ENCODE results near the gene RAB3A.

The RAB3A gene

GRCh38 chr19:18197941-18198340, 5.9 kb downstream of the RAB3A start:
- DNase-seq (ENCODE audit: low read depth in 1 of 2, low spot score in 1 of 2), result no peak

- no peak for DNase-seq (ENCODE audit: low read depth in 1 of 2, low spot score in 1 of 2)
Observed at GRCh38 chr19:18197306-18197705, 6.5 kb downstream of the RAB3A start.

DNA sequence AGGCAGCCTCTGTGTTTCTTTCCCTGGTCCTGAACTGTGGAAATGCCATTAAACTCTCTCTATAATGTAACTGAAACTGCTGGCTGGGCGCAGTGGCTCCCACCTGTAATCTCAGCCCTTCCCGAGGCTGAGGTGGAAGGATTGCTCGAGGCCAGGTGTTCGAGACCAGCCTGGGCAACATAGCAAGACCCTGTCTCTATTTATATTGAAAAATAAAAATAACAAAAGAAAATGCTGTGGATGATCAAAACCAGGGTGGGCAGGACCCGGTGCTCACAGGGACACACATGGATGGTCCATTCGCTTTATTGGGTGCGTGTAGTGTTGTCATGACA, 7.4 kb downstream of the RAB3A start:
- DNase-seq (ENCODE audit: low read depth in 1 of 2, low spot score in 1 of 2), result no peak

- no peak for DNase-seq (ENCODE audit: low read depth in 1 of 2, low spot score in 1 of 2)
Observed at GRCh38 chr19:18194554-18195238, 9.1 kb downstream of the RAB3A start.

DNA sequence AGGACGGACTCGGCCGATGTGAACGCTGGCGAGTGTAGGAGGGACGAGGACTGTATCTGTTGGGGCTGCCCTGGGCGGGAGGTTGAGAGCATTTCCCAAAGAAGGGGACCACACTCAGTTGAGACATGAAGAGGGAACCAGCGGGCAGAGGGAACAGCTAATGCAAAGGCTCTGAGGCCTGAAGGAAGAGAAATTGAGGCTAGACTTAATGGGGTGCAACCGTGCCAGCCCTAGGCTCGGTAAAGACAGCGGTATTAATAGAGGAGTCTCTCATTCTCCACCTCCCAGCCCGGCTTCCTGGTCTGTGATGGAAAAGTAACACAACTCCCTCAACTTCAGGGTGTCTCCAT, 9.7 kb downstream of the RAB3A start:
- no peak for DNase-seq (ENCODE audit: low read depth in 1 of 2, low spot score in 1 of 2)

DNA sequence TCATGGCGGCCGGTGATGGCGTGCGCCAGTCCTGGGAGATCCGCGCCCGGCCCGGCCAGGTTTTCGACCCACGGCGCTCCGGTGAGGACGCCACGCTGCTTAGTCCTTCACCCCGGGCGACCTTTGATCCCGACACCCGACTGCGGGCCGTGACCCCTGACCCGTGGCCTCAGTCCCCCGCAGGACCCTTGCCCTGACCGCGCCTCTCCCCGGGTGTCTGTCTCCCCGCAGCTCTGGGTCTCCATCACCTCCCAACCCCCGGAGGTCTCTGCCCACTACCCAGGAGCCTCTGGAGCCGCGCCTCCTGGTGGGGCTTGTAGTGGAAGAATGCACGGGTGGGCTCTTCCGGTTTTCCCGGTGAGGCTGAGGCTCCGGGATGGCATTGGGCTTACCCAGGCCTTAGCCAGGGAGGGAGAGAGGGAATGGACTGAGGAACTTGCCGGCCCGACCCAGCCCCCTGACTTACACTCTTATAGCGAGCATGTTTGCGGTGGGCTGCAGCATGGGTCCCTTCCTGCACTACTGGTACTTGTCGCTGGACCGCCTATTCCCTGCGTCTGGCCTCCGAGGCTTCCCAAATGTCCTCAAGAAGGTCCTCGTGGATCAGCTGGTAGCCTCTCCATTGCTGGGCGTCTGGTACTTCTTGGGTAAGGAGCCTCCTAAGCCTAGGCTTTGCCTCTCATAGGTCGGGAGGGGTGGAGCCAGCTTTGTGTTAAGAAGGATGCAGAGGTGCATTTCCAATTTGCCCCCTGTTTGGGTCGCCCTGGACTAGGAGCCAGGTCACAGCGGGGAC, 10.3 kb downstream of the RAB3A start:
- no peak for DNase-seq (ENCODE audit: low read depth in 1 of 2, low spot score in 1 of 2)

DNA sequence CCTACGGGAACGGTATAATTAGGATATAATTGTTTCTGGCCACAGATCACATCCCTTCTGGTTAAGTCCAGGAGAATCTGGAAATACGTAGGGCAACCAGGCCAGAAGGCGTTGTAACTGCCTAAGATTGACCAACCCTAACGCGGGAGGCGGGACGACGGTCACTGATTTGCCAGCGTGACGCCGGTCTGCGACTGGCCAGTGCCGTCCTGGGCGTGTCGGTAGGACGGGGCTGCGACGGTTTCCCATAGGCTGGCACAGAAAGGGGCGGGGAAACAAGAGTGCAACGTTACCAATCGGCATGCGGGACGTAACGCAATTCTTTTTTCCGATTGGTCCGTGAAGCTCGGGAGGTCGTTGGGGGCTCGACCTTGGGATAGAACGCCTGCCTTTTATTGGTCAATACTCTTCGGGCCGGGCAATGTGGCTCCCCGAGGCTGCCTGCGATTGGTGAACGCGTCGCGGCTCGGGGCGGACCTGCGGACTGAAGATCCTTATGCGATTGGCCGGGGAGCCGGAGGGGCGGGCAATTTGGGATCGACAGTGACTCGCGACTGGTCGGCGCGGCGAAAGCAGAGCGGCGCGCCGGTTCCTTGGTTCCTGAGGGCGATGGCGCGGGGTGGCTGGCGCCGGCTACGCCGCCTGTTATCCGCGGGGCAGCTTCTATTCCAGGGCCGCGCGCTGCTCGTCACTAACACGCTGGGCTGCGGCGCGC, 11.0 kb downstream of the RAB3A start, which contains the start of gene MPV17L2:
MPV17L2 (plus strand) TSS at position 546 of the 715 bp plus-strand sequence; CDS start at position 610, 64 bp downstream.
- peak; percentile 95 to 96 for DNase-seq (ENCODE audit: low read depth in 1 of 2, low spot score in 1 of 2)

DNA sequence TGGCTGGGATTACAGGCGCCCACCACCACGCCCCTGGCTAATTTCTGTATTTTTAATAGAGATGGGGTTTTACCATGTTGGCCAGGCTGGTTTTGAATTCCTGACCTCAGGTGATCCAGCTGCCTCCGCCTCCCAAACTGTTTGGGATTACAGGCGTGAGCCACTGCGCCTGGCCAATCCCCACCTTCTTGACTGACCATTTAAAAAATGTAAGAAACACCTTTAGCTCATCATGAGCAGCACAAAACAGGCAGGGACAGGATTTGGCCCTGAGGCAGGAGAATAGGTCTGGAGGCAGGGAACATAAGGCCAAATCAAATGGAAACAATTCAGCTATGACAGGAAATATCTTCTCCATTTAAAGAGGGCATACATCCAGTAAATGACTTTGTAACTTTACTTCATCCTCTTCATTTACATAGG, 12.2 kb downstream of the RAB3A start:
- DNase-seq (ENCODE audit: low read depth in 1 of 2, low spot score in 1 of 2), result no peak

DNA sequence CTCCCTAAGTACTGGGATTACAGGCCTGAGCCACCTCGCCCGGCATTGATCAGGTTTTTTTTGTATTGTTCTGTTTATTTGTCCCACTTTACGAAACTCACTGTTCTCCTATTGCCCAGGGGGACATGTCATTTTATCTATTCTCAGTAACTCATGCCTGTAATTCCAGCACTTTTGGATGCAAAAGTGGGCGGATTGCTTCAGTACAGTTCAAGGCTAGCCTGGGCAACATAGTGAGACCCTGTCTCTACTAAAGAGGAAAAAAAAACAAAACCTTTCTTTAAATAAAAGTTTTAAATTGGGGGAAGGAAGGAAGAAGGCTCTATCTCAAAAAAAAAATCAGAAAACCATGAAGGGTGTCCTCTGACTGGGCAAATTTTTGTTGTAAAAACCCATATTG, 13.6 kb downstream of the RAB3A start:
- no peak for DNase-seq (ENCODE audit: low read depth in 1 of 2, low spot score in 1 of 2)

- DNase-seq (ENCODE audit: low read depth in 1 of 2, low spot score in 1 of 2), result no peak
Observed at GRCh38 chr19:18185538-18185937, 18.3 kb downstream of the RAB3A start.

DNA sequence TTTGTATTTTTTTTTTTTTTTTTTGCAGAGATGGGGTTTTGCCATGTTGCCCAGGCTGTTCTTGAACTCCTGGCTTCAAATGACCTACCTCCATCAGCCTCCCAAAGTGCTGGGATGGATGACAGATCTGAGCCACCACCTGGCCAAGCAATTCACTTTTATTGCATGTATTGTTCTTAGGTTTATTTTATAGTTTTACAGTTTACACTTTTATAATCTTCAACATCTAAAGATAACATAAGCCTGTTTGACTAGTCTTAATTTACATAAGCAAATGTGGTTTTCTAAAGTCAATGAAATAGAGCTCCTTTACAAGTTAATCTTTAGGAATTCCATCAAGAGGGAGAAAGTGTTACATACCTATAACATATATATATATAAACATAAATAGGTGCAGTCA, 20.3 kb downstream of the RAB3A start:
- no peak for DNase-seq (ENCODE audit: low read depth in 1 of 2, low spot score in 1 of 2)

DNA sequence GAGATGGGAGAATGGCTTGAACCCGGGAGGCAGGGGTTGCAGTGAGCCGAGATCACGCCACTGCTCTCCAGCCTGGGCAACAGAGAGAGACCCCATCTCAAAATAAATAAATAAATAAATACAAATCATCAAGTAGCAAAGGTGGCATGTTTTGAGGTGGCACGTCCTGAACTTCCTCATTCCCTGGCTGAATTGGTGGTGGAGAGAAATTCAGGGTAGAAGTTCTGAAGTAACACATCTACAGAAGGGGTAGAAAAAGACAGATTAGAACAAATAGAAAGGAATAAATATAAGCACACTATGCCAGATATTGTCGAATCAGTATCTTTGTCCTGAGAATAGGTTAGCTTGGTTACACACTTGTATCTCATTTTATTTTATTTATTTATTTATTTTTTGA, 23.9 kb downstream of the RAB3A start:
- no peak for DNase-seq (ENCODE audit: low read depth in 1 of 2, low spot score in 1 of 2)

DNA sequence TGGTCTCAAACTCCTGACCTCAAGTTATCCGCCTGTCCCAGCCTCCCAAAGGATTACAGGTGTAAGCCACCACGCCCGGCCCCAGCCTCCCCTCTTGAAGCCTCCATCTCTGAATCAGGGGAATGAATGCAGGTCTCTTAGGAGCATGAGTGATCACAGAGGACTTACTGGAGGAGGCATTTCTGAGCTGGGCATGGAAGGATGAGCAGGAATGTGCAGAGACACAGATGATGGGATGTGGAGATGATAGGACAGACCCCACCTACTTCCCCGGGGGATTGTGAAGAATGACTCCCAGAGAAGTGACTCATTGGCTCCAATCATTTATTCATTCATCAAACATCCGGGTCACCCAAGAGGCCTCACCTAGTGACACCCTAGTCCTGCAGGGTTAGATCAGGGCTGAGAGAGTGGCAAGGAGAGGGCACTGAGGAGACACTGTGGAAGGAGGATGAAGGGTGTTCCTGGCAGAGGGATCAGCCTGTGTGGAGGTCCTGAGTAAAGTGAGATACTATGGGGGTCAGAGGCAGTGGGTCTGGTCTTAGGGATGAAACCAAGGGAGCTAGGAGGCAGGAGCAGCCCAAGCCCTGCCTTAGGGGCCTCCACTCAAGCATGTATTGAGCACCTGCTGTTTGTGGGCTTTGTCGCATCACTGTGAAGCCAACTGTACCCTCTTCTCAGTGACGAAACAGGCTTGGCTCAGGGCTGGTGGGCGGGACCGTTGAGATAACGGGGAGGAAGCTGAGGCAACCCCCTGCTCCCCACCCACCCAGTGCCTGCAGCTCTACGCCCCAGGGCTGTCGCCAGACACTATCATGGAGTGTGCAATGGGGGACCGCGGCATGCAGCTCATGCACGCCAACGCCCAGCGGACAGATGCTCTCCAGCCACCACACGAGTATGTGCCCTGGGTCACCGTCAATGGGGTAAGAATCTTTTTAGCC, 27.2 kb downstream of the RAB3A start:
- DNase-seq (ENCODE audit: low read depth in 1 of 2, low spot score in 1 of 2), result no peak

- no peak for DNase-seq (ENCODE audit: low read depth in 1 of 2, low spot score in 1 of 2)
Observed at GRCh38 chr19:18174983-18175382, 28.9 kb downstream of the RAB3A start.

- peak in 1 of 2 donors; percentile 52 for DNase-seq (ENCODE audit: low read depth in 1 of 2, low spot score in 1 of 2)
Observed at GRCh38 chr19:18173572-18174288, 30.1 kb downstream of the RAB3A start, which contains the start of gene IFI30. TSS of gene IFI30 (plus strand) at chr19:18173813. CDS start at chr19:18173842, 29 bp downstream.

DNA sequence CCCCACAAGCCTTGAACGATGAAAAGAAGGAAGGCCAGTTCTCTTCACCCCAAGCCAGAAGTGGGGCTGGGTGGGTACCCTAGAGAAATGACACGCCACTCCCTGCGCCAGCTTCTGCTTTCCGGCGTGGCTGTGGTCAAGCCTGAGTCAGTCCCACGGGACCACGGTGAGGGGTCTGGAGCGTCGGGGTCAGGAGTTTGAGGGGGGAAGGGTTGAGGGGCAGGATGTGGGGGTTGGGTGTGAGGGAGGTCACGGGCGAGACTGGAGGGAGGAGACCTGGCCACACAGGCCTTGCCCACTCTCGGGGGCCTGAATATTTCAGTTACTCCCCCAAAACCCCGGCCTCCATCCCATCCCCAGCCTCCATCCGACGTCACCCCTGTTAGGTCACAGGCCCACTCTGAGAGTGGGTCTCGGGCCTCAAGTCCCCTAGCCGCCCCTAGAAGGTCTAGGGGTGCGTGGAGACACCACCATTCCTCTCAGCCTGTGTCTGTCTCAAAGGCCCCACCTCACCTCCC, 30.7 kb downstream of the RAB3A start:
- DNase-seq (ENCODE audit: low read depth in 1 of 2, low spot score in 1 of 2), result no peak

DNA sequence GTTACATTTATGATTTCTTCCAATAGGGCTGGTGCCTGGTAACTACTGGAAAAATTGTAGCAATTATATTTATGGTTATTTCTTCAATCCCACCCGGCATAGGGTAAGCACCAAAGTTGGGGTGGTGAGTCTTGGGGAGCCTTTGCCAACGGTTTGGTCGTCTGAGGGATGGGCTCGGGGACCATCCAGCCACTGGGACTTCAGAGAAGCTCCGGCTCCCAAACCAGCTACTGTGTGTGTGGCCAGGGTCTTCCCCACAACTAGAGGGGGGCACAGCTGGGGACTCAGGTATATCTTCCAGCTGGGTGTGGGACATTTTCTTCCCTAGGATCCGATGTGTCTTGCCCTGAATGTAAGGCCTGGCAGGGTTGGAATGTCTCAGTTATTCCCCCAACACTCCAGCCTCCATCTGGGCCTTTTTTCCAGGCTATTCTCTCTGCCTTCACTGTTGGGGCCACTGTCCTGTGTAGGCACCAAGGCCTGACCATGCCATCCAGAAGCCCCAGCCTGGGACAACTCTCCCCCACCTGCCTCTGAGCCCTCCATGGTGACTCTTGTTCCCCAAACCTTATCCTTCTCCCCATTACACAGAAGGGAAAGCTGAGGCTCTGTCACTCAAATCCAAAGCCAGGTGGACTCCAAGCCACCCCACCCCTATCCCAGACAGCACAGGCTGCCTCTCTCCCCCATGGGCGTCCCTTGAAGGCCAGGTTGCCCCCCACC, 31.4 kb downstream of the RAB3A start:
- DNase-seq (ENCODE audit: low read depth in 1 of 2, low spot score in 1 of 2), result no peak

- DNase-seq (ENCODE audit: low read depth in 1 of 2, low spot score in 1 of 2), result no peak
Observed at GRCh38 chr19:18171605-18172327, 32.1 kb downstream of the RAB3A start.
